IPS-18a (cell line): ENCODE data around the gene TEPSIN.

Experiments
- H3K27ac ChIP-seq: one replicate; pipeline ENCODE4 v1.5.1; 2013; ENCODE audit warnings: low read length
- H3K27me3 ChIP-seq: one replicate; pipeline ENCODE4 v1.6.1; 2013; ENCODE audit warnings: mild to moderate bottlenecking, low read length; ENCODE audit not compliant: control insufficient read depth, insufficient read depth
- H3K36me3 ChIP-seq: one replicate; pipeline ENCODE4 v1.6.1; 2013; ENCODE audit warnings: low read depth, low read length; ENCODE audit not compliant: control insufficient read depth
- H3K4me1 ChIP-seq: one replicate; pipeline ENCODE4 v1.6.1; 2013; ENCODE audit warnings: low read depth, low read length; ENCODE audit not compliant: control insufficient read depth
- H3K4me3 ChIP-seq: one replicate; pipeline ENCODE4 v1.5.1; 2013; ENCODE audit warnings: low read length
- H3K9ac ChIP-seq: one replicate; pipeline ENCODE4 v1.6.1; 2013; ENCODE audit warnings: mild to moderate bottlenecking, low read length, moderate library complexity
- H3K9me3 ChIP-seq: one replicate; pipeline ENCODE4 v1.6.1; 2013; ENCODE audit warnings: low read depth, low read length; ENCODE audit not compliant: control insufficient read depth

TEPSIN gene

GRCh38 chr17:81253358-81254131 lies 14.7 kb upstream of the TEPSIN start:
- H3K9me3 ChIP-seq = no peaks in the 10 kb centered on the region
- H3K9ac ChIP-seq = no peak overlapping the region
- no peak overlapping the region for H3K4me3 ChIP-seq
- H3K36me3 ChIP-seq = no peaks in the 10 kb centered on the region
- H3K27me3 ChIP-seq = no peaks in the 10 kb centered on the region
- H3K27ac ChIP-seq = no peak overlapping the region
- H3K4me1 ChIP-seq = peaks cover 3% of the 10 kb centered on the region

- Histone ChIP-seq H3K4me3 (no peak overlapping the region), H3K27ac (no peak overlapping the region), H3K9me3 (no peaks in the 10 kb centered on the region), H3K36me3 (no peaks in the 10 kb centered on the region), H3K4me1 (peaks cover 3% of the 10 kb centered on the region), H3K27me3 (no peaks in the 10 kb centered on the region), H3K9ac (no peak overlapping the region)
These were observed 14.1 kb upstream of the TEPSIN start for GRCh38 chr17:81252987-81253329.

GRCh38 chr17:81252326-81252986 lies 13.6 kb upstream of the TEPSIN start:
- H3K4me1 ChIP-seq = peaks cover 3% of the 10 kb centered on the region
- no peaks in the 10 kb centered on the region for H3K36me3 ChIP-seq
- no peaks in the 10 kb centered on the region for H3K9me3 ChIP-seq
- no peak overlapping the region for H3K9ac ChIP-seq
- no peak overlapping the region for H3K27ac ChIP-seq
- H3K4me3 ChIP-seq = no peak overlapping the region
- no peaks in the 10 kb centered on the region for H3K27me3 ChIP-seq

GRCh38 chr17:81251709-81252301 lies 12.9 kb upstream of the TEPSIN start:
- no peak overlapping the region for H3K9ac ChIP-seq

GRCh38 chr17:81251094-81251708 lies 12.3 kb upstream of the TEPSIN start:
- Histone ChIP-seq H3K36me3 (no peaks in the 10 kb centered on the region), H3K4me3 (no peak overlapping the region), H3K27me3 (no peaks in the 10 kb centered on the region), H3K9ac (no peak overlapping the region), H3K27ac (no peak overlapping the region), H3K9me3 (no peaks in the 10 kb centered on the region), H3K4me1 (peaks cover 3% of the 10 kb centered on the region)

More at GRCh38 chr17:81251709-81252301, 12.9 kb upstream of the TEPSIN start:
- Histone ChIP-seq H3K4me1 (peaks cover 3% of the 10 kb centered on the region), H3K27ac (no peak overlapping the region), H3K36me3 (no peaks in the 10 kb centered on the region), H3K4me3 (no peak overlapping the region), H3K9me3 (no peaks in the 10 kb centered on the region), H3K27me3 (no peaks in the 10 kb centered on the region)

- Histone ChIP-seq H3K9ac (no peak overlapping the region), H3K4me3 (no peak overlapping the region), H3K4me1 (peaks cover 3% of the 10 kb centered on the region), H3K27me3 (no peaks in the 10 kb centered on the region), H3K9me3 (no peaks in the 10 kb centered on the region), H3K36me3 (no peaks in the 10 kb centered on the region), H3K27ac (no peak overlapping the region)
These were observed 11.6 kb upstream of the TEPSIN start for GRCh38 chr17:81250286-81251093.

GRCh38 chr17:81249223-81250040 lies 10.6 kb upstream of the TEPSIN start:
- Histone ChIP-seq H3K27ac (no peak overlapping the region), H3K9me3 (no peaks in the 10 kb centered on the region), H3K4me1 (no peaks in the 10 kb centered on the region), H3K9ac (no peak overlapping the region), H3K4me3 (no peak overlapping the region), H3K36me3 (no peaks in the 10 kb centered on the region), H3K27me3 (no peaks in the 10 kb centered on the region)

GRCh38 chr17:81248649-81249048 lies 9.8 kb upstream of the TEPSIN start:
- H3K27me3 ChIP-seq = no peaks in the 10 kb centered on the region
- no peaks in the 10 kb centered on the region for H3K36me3 ChIP-seq
- no peaks in the 10 kb centered on the region for H3K4me1 ChIP-seq
- no peak overlapping the region for H3K9ac ChIP-seq
- H3K9me3 ChIP-seq = no peaks in the 10 kb centered on the region
- H3K27ac ChIP-seq = no peak overlapping the region
- no peak overlapping the region for H3K4me3 ChIP-seq

- Histone ChIP-seq H3K4me3 (no peak overlapping the region), H3K27me3 (no peaks in the 10 kb centered on the region), H3K27ac (no peak overlapping the region), H3K36me3 (no peaks in the 10 kb centered on the region), H3K9ac (no peak overlapping the region), H3K4me1 (no peaks in the 10 kb centered on the region), H3K9me3 (no peaks in the 10 kb centered on the region)
These were observed 8.6 kb upstream of the TEPSIN start for GRCh38 chr17:81247339-81247990.

GRCh38 chr17:81246679-81247338 lies 8.0 kb upstream of the TEPSIN start:
- no peaks in the 10 kb centered on the region for H3K9me3 ChIP-seq
- H3K27me3 ChIP-seq = no peaks in the 10 kb centered on the region
- H3K27ac ChIP-seq = no peak overlapping the region
- H3K36me3 ChIP-seq = no peaks in the 10 kb centered on the region
- no peaks in the 10 kb centered on the region for H3K4me1 ChIP-seq
- H3K4me3 ChIP-seq = no peak overlapping the region
- H3K9ac ChIP-seq = no peak overlapping the region
